Measurements from ENCODE around the gene SIRPB2. TPM values are rescaled to one million over a fixed set of nuclear protein-coding genes. Genes with fewer than 3 reads are reported as not detected.

The SIRPB2 gene
- polyA plus RNA-seq, 1 donor from 2014 or later, result not detected

DNA sequence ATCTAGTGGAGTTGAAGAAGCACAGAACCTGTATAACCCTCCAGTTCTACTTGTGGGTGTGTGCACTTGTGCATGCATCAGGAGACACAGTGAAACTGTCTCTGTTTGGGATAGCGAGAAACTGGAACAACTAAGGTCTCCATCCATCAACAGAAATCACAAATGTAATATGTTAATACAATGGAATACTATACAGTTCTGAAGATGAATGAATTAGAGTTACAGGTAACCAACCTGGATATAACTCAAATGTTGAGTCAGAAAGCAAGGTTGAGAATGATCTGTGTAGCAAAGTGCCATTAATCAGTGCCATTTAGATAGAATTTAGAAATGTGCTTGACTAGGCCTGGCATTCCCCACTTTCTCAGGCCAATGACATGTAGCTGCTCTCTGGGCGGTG, 20.0 kb downstream of the SIRPB2 start:
- no peak for TF ChIP-seq TAF1 (IDR thresholded peaks at IDR 0.05; ENCODE audit: low read depth)
- TF ChIP-seq MXI1 (conservative IDR thresholded peaks at IDR 0.05; ENCODE audit: poor library complexity, severe bottlenecking), result no peak
- TF ChIP-seq SMC3 (conservative IDR thresholded peaks at IDR 0.05; ENCODE audit: poor library complexity), result no peak
- TF ChIP-seq, protein P1, sequence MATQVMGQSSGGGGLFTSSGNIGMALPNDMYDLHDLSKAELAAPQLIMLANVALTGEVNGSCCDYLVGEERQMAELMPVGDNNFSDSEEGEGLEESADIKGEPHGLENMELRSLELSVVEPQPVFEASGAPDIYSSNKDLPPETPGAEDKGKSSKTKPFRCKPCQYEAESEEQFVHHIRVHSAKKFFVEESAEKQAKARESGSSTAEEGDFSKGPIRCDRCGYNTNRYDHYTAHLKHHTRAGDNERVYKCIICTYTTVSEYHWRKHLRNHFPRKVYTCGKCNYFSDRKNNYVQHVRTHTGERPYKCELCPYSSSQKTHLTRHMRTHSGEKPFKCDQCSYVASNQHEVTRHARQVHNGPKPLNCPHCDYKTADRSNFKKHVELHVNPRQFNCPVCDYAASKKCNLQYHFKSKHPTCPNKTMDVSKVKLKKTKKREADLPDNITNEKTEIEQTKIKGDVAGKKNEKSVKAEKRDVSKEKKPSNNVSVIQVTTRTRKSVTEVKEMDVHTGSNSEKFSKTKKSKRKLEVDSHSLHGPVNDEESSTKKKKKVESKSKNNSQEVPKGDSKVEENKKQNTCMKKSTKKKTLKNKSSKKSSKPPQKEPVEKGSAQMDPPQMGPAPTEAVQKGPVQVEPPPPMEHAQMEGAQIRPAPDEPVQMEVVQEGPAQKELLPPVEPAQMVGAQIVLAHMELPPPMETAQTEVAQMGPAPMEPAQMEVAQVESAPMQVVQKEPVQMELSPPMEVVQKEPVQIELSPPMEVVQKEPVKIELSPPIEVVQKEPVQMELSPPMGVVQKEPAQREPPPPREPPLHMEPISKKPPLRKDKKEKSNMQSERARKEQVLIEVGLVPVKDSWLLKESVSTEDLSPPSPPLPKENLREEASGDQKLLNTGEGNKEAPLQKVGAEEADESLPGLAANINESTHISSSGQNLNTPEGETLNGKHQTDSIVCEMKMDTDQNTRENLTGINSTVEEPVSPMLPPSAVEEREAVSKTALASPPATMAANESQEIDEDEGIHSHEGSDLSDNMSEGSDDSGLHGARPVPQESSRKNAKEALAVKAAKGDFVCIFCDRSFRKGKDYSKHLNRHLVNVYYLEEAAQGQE (IDR thresholded peaks at IDR 0.05; ENCODE audit: borderline replicate concordance), result no peak
- no peaks in the 10 kb centered on the region for H3F3A ChIP-seq (ENCODE audit: insufficient read depth, low read length, poor library complexity, severe bottlenecking)
- H3K9ac ChIP-seq (ENCODE audit: low read length), result no peak overlapping the region
- H3K4me2 ChIP-seq (ENCODE audit: low read length), result no peak overlapping the region
- H3K79me2 ChIP-seq (replicated peaks; ENCODE audit: insufficient read depth, low read length), result no peaks in the 10 kb centered on the region
- H3K27me3 ChIP-seq (ENCODE audit: insufficient read depth, low read depth, low read length), result no peaks in the 10 kb centered on the region
- H3K9me2 ChIP-seq (ENCODE audit: insufficient read depth, low read length), result no peaks in the 10 kb centered on the region
- H3K9me3 ChIP-seq (ENCODE audit: low read length), result no peaks in the 10 kb centered on the region
- no peak overlapping the region for H2AFZ ChIP-seq (ENCODE audit: low read depth, low read length)
- no peaks in the 10 kb centered on the region for H4K20me1 ChIP-seq (ENCODE audit: insufficient read depth)
- H3K4me3 ChIP-seq (ENCODE audit: low read length), result no peak overlapping the region
- H3K27ac ChIP-seq (ENCODE audit: low read length), result no peak overlapping the region
- H3K36me3 ChIP-seq (ENCODE audit: insufficient read depth, low read length), result no peaks in the 10 kb centered on the region

DNA sequence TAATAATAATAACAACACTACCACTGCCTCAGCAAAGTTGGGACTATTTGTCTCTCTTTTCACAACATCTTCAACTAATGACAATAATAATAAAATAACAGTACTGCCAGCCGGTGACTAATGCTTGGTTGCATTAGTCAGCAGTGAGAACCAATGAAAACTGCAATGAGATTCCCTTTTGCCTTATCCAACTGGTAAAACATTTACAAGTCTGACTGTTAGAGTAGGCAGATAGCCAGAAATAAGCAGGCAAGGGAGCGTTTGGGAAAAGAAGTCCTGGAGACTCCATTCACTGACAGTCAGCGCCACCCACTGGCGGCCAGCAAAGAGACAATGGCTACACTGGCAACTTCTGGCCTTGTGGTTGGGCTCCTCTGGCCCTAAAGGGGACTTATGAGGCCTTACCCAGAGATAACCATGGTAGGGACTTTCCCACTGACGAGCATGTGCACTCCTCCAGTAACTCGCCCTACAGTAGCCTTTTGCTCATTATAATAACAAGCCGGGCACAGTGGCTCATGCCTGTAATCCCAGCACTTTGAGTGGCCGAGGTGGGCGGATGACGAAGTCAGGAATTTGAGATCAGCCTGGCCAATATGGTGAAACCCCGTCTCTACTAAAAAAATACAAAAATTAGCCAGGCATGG, 21.2 kb downstream of the SIRPB2 start:
- Histone ChIP-seq H2AFZ (ENCODE audit: low read depth, low read length) (no peak overlapping the region), H3K27ac (ENCODE audit: low read length) (no peak overlapping the region), H3K9ac (ENCODE audit: low read length) (no peak overlapping the region), H3K9me2 (ENCODE audit: insufficient read depth, low read length) (no peaks in the 10 kb centered on the region), H3K79me2 (replicated peaks; ENCODE audit: insufficient read depth, low read length) (peaks cover 10% of the 10 kb centered on the region), H3K27me3 (ENCODE audit: insufficient read depth, low read depth, low read length) (no peaks in the 10 kb centered on the region), H3F3A (ENCODE audit: insufficient read depth, low read length, poor library complexity, severe bottlenecking) (no peaks in the 10 kb centered on the region), H3K36me3 (ENCODE audit: insufficient read depth, low read length) (no peaks in the 10 kb centered on the region), H3K4me2 (ENCODE audit: low read length) (no peak overlapping the region), H4K20me1 (ENCODE audit: insufficient read depth) (no peaks in the 10 kb centered on the region), H3K9me3 (ENCODE audit: low read length) (no peaks in the 10 kb centered on the region), H3K4me3 (ENCODE audit: low read length) (no peak overlapping the region)
- TF ChIP-seq RAD21 (conservative IDR thresholded peaks at IDR 0.05) (peak; percentile 65), MXI1 (conservative IDR thresholded peaks at IDR 0.05; ENCODE audit: poor library complexity, severe bottlenecking) (no peak), EP300 (conservative IDR thresholded peaks at IDR 0.05; ENCODE audit: poor library complexity, severe bottlenecking) (no peak), TAF1 (IDR thresholded peaks at IDR 0.05; ENCODE audit: low read depth) (no peak), POLR2AphosphoS5 (IDR thresholded peaks at IDR 0.05) (no peak), SMC3 (conservative IDR thresholded peaks at IDR 0.05; ENCODE audit: poor library complexity) (peak; percentile 48), EZH2 (IDR thresholded peaks at IDR 0.05; ENCODE audit: borderline replicate concordance, insufficient read depth, low read length, poor library complexity, severe bottlenecking) (no peak)
- TF ChIP-seq, protein P1 (IDR thresholded peaks at IDR 0.05; ENCODE audit: borderline replicate concordance), result no peak
- TF ChIP-seq, protein P2, sequence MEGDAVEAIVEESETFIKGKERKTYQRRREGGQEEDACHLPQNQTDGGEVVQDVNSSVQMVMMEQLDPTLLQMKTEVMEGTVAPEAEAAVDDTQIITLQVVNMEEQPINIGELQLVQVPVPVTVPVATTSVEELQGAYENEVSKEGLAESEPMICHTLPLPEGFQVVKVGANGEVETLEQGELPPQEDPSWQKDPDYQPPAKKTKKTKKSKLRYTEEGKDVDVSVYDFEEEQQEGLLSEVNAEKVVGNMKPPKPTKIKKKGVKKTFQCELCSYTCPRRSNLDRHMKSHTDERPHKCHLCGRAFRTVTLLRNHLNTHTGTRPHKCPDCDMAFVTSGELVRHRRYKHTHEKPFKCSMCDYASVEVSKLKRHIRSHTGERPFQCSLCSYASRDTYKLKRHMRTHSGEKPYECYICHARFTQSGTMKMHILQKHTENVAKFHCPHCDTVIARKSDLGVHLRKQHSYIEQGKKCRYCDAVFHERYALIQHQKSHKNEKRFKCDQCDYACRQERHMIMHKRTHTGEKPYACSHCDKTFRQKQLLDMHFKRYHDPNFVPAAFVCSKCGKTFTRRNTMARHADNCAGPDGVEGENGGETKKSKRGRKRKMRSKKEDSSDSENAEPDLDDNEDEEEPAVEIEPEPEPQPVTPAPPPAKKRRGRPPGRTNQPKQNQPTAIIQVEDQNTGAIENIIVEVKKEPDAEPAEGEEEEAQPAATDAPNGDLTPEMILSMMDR (IDR thresholded peaks at IDR 0.05; ENCODE audit: poor library complexity, severe bottlenecking), result peak; percentile 67
